WTC11 (cell line): ENCODE data around the gene LRRIQ4. TPM values are rescaled to one million over a fixed set of nuclear protein-coding genes. Genes with fewer than 3 reads are reported as not detected.

Experiments used
- ATAC-seq: fragments of 200-7000 bp; cut with Tn5 transposase; 2 replicates; pipeline ENCODE4 v1.10.0; 2021; ENCODE audit warnings: mild to moderate bottlenecking, moderate library complexity
- CTCF ChIA-PET: fragments of 300-600 bp; sonication (Branson Sonifier 250); formaldehyde crosslinking; loops from one replicate; lab custom pipeline; 2021; ENCODE audit warnings: antibody characterized with exemption; lab: Charles Lee
- POLR2A ChIA-PET: fragments of 350-600 bp; sonication (Branson Sonifier 250); formaldehyde crosslinking; loops from one replicate; lab custom pipeline; 2021; ENCODE audit warnings: antibody characterized with exemption; lab: Charles Lee
- DNase-seq: peaks from one replicate; pipeline ENCODE4 v3.0.0; 2021; ENCODE audit warnings: low spot score
- H3K27ac Mint-ChIP-seq: 2 replicates; pipeline ENCODE4 v1.8.0; 2021; ENCODE audit warnings: mixed read lengths
- H3K27me3 Mint-ChIP-seq: 2 replicates; pipeline ENCODE4 v1.8.0; 2021; ENCODE audit warnings: low read depth, mild to moderate bottlenecking, moderate library complexity, mixed read lengths
- H3K36me3 Mint-ChIP-seq: 2 replicates; pipeline ENCODE4 v1.8.0; 2021; ENCODE audit warnings: mixed read lengths
- H3K4me1 Mint-ChIP-seq: 2 replicates; pipeline ENCODE4 v1.8.0; 2022; ENCODE audit warnings: mixed read lengths
- H3K4me3 Mint-ChIP-seq: 2 replicates; pipeline ENCODE4 v1.8.0; 2021; ENCODE audit warnings: mild to moderate bottlenecking, moderate library complexity, mixed read lengths
- H3K9me3 Mint-ChIP-seq: 2 replicates; pipeline ENCODE4 v1.8.0; 2021; ENCODE audit warnings: mixed read lengths
- ATF3 ChIP-seq: sonication (generic); formaldehyde crosslinking; conservative IDR thresholded peaks from 2 replicates; pipeline ENCODE4 v1.8.1; 2022; ENCODE audit warnings: mild to moderate bottlenecking, missing genetic modification reagents
- CREB1 ChIP-seq: sonication (generic); formaldehyde crosslinking; IDR thresholded peaks from 2 replicates; pipeline ENCODE4 v1.8.0; 2023; ENCODE audit warnings: mild to moderate bottlenecking, missing genetic modification reagents
- CTCF ChIP-seq: fragments of 200-600 bp; IDR thresholded peaks from 2 replicates; pipeline ENCODE4 v1.8.0; 2022; ENCODE audit warnings: antibody characterized with exemption
- E2F4 ChIP-seq: sonication (generic); formaldehyde crosslinking; IDR thresholded peaks from 2 replicates; pipeline ENCODE4 v1.8.1; 2022; ENCODE audit warnings: low read depth, mild to moderate bottlenecking, moderate library complexity, missing genetic modification reagents, borderline replicate concordance
- E2F5 ChIP-seq: sonication (generic); formaldehyde crosslinking; IDR thresholded peaks from 2 replicates; pipeline ENCODE4 v1.8.1; 2022; ENCODE audit warnings: mild to moderate bottlenecking, moderate library complexity, missing genetic modification reagents
- FOXJ3 ChIP-seq: sonication (generic); formaldehyde crosslinking; IDR thresholded peaks from 2 replicates; pipeline ENCODE4 v1.9.0; 2021; ENCODE audit warnings: missing genetic modification reagents, mild to moderate bottlenecking, borderline replicate concordance
- FOXP1 ChIP-seq: sonication (generic); formaldehyde crosslinking; IDR thresholded peaks from 2 replicates; pipeline ENCODE4 v1.8.0; 2022; ENCODE audit warnings: missing genetic modification reagents, mild to moderate bottlenecking, moderate library complexity, borderline replicate concordance
- FOXP4 ChIP-seq: sonication (generic); formaldehyde crosslinking; IDR thresholded peaks from 2 replicates; pipeline ENCODE4 v1.8.0; 2022; ENCODE audit warnings: mild to moderate bottlenecking, missing genetic modification reagents
- IRF1 ChIP-seq: sonication (generic); formaldehyde crosslinking; IDR thresholded peaks from 2 replicates; pipeline ENCODE4 v1.8.0; 2023; ENCODE audit warnings: missing genetic modification reagents
- MAX ChIP-seq: sonication (generic); formaldehyde crosslinking; IDR thresholded peaks from 2 replicates; pipeline ENCODE4 v1.8.0; 2022; ENCODE audit warnings: mild to moderate bottlenecking, missing genetic modification reagents
- NFATC4 ChIP-seq: fragments of 250-450 bp; sonication (Bioruptor Pico); IDR thresholded peaks from 2 replicates; pipeline ENCODE4 v1.9.0; 2021; ENCODE audit warnings: mild to moderate bottlenecking
- NFE2L1 ChIP-seq: sonication (generic); formaldehyde crosslinking; IDR thresholded peaks from 2 replicates; pipeline ENCODE4 v1.8.1; 2023; ENCODE audit warnings: missing genetic modification reagents
- OVOL2 ChIP-seq: fragments of 250-450 bp; sonication (Bioruptor Pico); IDR thresholded peaks from 2 replicates; pipeline ENCODE4 v1.9.0; 2021; ENCODE audit warnings: mild to moderate bottlenecking, borderline replicate concordance
- PRDM15 ChIP-seq: sonication (generic); formaldehyde crosslinking; IDR thresholded peaks from 2 replicates; pipeline ENCODE4 v1.8.0; 2022; ENCODE audit warnings: missing genetic modification reagents
- RORB ChIP-seq: fragments of 250-450 bp; sonication (Bioruptor Pico); IDR thresholded peaks from 2 replicates; pipeline ENCODE4 v1.9.0; 2021; ENCODE audit warnings: mild to moderate bottlenecking
- STAT6 ChIP-seq: sonication (generic); formaldehyde crosslinking; conservative IDR thresholded peaks from 2 replicates; pipeline ENCODE4 v1.8.1; 2023; ENCODE audit warnings: mild to moderate bottlenecking, low read depth, missing genetic modification reagents, moderate library complexity
- ZNF263 ChIP-seq: sonication (generic); formaldehyde crosslinking; IDR thresholded peaks from 2 replicates; pipeline ENCODE4 v1.8.1; 2022; ENCODE audit warnings: low read depth, mild to moderate bottlenecking, moderate library complexity, missing genetic modification reagents
- ZNF416 ChIP-seq: fragments of 250-450 bp; sonication (Bioruptor Pico); IDR thresholded peaks from 2 replicates; pipeline ENCODE4 v1.9.0; 2021; ENCODE audit warnings: mild to moderate bottlenecking, inconsistent platforms
- total RNA-seq: library from RNA; stranded (reverse); gene quantifications from 3 replicates; pipeline ENCODE4 v1.2.3, GENCODE V29; 2021

LRRIQ4 gene
- total RNA-seq, 1 experiment from 2014 or later: 0.09 TPM

- 0 out of 2 replicates have a peak, but pooled peaks have one; percentile 17 for TF ChIP-seq FOXP1 (CRISPR knock-in tag)
- peak; percentile 53; the same call in 1 of the 2 replicates for TF ChIP-seq FOXP4 (CRISPR knock-in tag)
- no peak for TF ChIP-seq CREB1
- no peak for TF ChIP-seq NFATC4
- TF ChIP-seq STAT6 (CRISPR knock-in tag): no peak
- no peak for TF ChIP-seq FOXJ3 (CRISPR knock-in tag)
- TF ChIP-seq PRDM15 (CRISPR knock-in tag): no peak
- no peak for TF ChIP-seq MAX (CRISPR knock-in tag)
- TF ChIP-seq E2F5 (CRISPR knock-in tag): no peak
- no peak for TF ChIP-seq E2F4 (CRISPR knock-in tag)
- no peak for TF ChIP-seq NFE2L1 (CRISPR knock-in tag)
- no peak for TF ChIP-seq OVOL2 (CRISPR knock-in tag)
These were observed 48.3 kb upstream of the LRRIQ4 start (continued) for GRCh38 chr3:169764312-169764881.

GRCh38 chr3:169764882-169765612 is 47.6 kb upstream of the LRRIQ4 start, which contains the start of gene TERC:
Gene TERC (minus strand): TSS chr3:169765060.
- H3K4me1 Mint-ChIP-seq: peaks cover 12% of the 10 kb centered on the region
- H3K27ac Mint-ChIP-seq: peak within 1 kb of the TSS; percentile 98
- H3K36me3 Mint-ChIP-seq: peaks cover 3% of the 10 kb centered on the region; the same call in 1 of the 2 replicates
- DNase-seq (peak; percentile 88), ATAC-seq (peak; percentile 84)
- H3K27me3 Mint-ChIP-seq: no peaks in the 10 kb centered on the region
- CTCF ChIA-PET: no interaction called here
- peak within 1 kb of the TSS; percentile 91 for H3K4me3 Mint-ChIP-seq
- POLR2A ChIA-PET: interaction anchor here (1.6 kb wide), 1 partner anchor 8 kb away, joined by 5 read pairs; the partner anchor contains the start of gene MYNN
- H3K9me3 Mint-ChIP-seq: peaks cover 11% of the 10 kb centered on the region
- TF ChIP-seq ATF3 (CRISPR knock-in tag) (no peak), ZNF263 (CRISPR knock-in tag) (no peak; the same call in 1 of the 2 replicates), ZNF416 (peak; percentile 95), IRF1 (CRISPR knock-in tag) (no peak), CTCF (no peak), MAX (CRISPR knock-in tag) (no peak), RORB (CRISPR knock-in tag) (no peak)
